GM21576 (cell line): Measurements from ENCODE around the gene LNP1.
A peak's percentile ranks its signal among the peaks of the same experiment; 100 is the strongest.
"Not testable (repeated sequence)": the region's sequence is repeated elsewhere in the genome, so short reads cannot be mapped to it uniquely, and the experiment has no call there.

ENCODE experiments used
- ATAC-seq: cut with Tn5 transposase; IDR thresholded peaks from one replicate; pipeline ENCODE4 v1.9.1; 2021; ENCODE audit warnings: mild to moderate bottlenecking, moderate library complexity; ENCODE audit not compliant: unreplicated experiment

Gene LNP1

DNA sequence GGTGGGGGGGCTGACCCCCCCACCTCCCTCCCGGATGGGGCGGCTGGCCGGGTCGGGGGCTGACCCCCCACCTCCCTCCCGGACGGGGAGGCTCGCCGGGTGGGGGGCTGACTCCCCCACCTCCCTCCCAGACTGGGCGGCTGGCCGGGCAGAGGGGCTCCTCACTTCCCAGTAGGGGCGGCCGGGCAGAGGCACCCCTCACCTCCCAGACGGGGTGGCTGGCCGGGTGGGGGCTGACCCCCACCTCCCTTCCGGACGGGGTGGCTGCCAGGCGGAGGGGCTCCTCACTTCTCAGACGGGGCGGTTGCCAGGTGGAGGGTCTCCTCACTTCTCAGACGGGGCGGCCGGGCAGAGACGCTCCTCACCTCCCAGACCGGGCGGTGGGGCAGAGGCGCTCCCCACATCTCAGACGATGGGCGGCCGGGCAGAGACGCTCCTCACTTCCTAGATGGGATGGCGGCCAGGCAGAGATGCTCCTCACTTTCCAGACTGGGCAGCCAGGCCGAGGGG lies 76.6 kb downstream of the LNP1 start:
- ATAC-seq: not testable (repeated sequence)

DNA sequence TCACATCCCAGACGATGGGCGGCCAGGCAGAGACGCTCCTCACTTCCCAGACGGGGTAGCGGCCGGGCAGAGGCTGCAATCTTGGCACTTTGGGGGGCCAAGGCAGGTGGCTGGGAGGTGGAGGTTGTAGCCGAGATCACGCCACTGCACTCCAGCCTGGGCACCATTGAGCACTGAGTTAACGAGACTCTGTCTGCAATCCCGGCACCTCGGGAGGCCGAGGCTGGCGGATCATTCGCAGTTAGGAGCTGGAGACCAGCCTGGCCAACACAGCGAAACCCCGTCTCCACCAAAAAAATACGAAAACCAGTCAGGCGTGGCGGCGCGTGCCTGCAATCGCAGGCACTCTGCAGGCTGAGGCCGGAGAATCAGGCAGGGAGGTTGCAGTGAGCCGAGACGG lies 77.2 kb downstream of the LNP1 start:
- not testable (repeated sequence) for ATAC-seq

DNA sequence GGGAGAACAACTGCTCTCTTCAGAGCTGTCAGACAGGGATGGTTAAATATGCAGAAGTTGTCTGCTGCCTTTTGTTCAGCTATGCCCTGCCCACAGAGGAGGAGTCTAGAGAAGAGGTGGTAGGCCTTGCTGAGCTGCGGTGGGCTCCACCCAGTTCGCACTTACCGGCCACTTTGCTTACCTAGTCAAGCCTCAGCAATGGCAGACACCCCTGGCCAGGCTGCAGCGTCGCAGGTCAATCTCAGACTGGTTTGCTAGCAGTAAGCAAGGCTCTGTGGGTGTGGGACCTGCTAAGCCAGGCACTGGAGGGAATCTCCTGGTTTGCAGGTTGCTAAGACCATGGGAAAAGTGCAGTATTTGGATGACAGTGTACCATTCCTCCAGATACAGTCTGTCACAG lies 78.7 kb downstream of the LNP1 start:
- no peak for ATAC-seq

DNA sequence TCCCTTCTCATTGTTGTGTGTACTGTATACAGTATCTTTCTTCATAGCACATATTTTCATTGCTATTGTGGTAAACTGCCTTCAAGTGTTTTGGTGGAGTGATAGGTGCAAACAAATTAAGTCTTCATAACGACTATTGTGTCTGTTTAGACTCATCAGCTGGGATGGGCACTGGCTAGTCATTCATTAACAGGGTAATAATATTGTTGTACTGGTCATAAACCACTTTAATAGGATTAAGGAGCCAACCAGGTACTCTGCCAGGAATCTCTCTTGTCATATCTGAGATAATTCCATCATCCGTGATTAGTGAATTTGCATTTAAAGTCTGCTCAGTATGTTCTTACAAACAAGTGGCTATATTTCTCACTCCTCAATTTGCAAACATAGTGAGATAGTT lies 80.8 kb downstream of the LNP1 start:
- ATAC-seq: no peak

GRCh38 chr3:100483529-100483928 lies 82.2 kb downstream of the LNP1 start:
- no peak for ATAC-seq

GRCh38 chr3:100486808-100487207 lies 85.5 kb downstream of the LNP1 start:
- ATAC-seq: no peak

DNA sequence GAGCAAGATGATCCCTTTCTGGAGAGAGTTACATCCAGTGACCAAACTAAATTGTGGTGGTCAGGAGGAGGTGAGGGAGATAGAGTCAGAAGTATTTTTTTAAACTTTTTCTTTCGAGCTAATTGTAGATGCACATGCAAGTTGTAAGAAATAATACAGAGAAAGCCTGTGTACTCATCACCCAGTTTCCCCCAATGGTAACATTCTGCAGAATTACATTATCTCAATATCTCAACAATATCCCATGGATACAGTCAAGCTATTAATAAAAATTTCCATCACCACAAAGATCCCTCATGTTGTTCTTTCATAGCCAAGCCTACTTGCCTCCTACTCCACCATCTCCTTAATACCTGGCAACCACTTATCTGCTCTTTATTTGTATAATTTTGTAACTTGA lies 87.8 kb downstream of the LNP1 start:
- no peak for ATAC-seq

DNA sequence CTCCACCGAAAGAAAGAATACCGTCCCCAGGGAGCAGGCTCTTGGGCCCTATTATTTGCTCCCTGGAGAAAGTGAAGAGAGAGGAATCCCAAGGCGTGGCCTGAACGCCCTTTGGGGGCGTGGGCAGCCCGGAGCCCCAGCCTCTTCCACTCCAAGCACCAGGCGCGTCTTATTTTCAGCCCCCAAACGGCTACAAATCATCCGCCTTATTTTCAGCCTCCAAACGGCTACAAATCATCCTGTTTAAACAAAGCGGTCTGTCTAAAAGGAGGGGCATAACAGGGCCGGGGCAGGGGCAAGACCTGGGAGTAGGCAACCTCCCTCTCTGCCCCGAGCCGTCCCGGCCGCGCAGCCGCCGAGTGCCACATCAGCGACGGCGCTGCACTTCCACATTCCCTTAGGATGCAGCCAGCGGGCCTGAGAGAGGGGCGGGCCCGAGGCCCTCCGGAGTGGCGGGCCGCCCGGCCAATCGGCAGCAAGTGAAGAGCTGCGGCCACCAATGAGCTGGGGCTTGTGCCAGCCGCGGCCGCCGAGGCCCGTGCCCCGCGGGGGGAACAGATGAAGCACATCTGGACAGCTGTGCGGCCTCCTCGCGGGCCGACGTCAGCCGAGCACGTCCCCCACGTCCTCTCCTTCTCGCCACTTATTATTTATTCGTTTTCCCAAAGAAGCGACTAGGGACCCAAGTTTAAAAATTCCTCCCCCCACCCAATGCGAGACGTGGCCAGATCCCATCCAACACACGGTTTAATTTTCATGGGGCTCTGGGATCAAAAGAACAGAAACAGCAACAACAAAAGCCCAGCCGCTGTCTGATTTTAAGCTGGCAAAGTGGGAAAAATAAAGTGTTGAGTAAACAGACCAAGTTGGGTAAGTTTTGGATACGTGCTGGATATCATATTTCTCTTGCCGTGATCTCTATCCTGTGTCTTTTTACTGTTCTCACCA lies 91.0 kb downstream of the LNP1 start, which contains the start of gene TMEM45A:
Gene TMEM45A, plus strand, starts transcription at position 561 of the 948 bp plus-strand sequence. CDS start 62,593 bp downstream, outside the sequence.
- peak; percentile 95 for ATAC-seq

DNA sequence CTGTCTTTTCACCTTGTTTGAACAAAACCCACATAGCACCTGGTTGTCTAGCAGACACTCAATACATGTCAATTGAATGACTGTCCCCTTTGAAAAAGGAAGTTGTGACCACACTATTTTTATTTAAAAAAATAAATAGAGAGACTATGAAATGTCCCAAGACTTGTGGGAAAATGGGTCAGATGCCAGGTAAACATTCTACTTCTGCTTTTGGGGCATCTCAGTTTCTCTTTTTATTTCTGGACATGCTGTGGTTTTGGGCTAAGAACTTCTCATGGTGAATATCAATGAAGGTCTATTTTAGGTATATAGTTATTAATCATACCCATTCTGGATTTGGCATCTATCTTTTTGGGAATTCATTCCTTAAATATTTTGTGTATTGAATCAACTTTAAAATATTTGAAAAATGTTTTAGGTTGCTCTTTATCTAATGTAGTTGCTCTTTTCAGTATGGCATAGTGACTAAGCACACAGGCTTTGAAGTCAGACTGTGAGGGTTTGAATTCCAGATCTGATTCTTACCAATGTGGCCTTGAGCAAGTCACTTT lies 95.4 kb downstream of the LNP1 start:
- ATAC-seq: peak; percentile 38

GRCh38 chr3:100499651-100500050 lies 98.3 kb downstream of the LNP1 start:
- no peak for ATAC-seq

- no peak for ATAC-seq
Measured at GRCh38 chr3:100500320-100500880, 99.1 kb downstream of the LNP1 start.

GRCh38 chr3:100503448-100503847 lies 102.1 kb downstream of the LNP1 start:
- ATAC-seq: no peak
